Heart right ventricle (tissue), 16 donors: ENCODE data around the gene CD180. TPM values are rescaled to one million over a fixed set of nuclear protein-coding genes. Genes with fewer than 3 reads are reported as not detected.
A peak's percentile ranks its signal among the peaks of the same experiment; 100 is the strongest.

Source experiments
- ATAC-seq, 8 donors: fragments of 200-7000 bp; cut with Tn5 transposase; one replicate each; pipeline ENCODE4 v1.9.1; 2020; ENCODE audit warnings: mild to moderate bottlenecking in 8 of 8, moderate library complexity in 8 of 8, moderate number of reproducible peaks in 1 of 8
- DNase-seq, 2 donors: peaks; one replicate each; pipeline ENCODE4 v3.0.0-alpha.2; 2020
- H3K27ac ChIP-seq, 10 donors: fragments of 200-600 bp; sonication (generic) in 2 of 10; one replicate each; pipeline versions ENCODE4 v1.5.0 to v1.8.0; 2020 to 2022; ENCODE audit warnings: mild to moderate bottlenecking in 3 of 10
- H3K27me3 ChIP-seq, 7 donors: fragments of 200-600 bp; one replicate each; pipeline ENCODE4 v1.8.0; 2021 to 2022; ENCODE audit warnings: mild to moderate bottlenecking in 2 of 7
- H3K36me3 ChIP-seq, 9 donors: fragments of 200-600 bp; sonication (generic) in 1 of 9; one replicate each; pipeline versions ENCODE4 v1.5.0 to v1.8.0; 2020 to 2022; ENCODE audit warnings: mild to moderate bottlenecking in 2 of 9
- H3K4me1 ChIP-seq, 9 donors: fragments of 200-600 bp; sonication (generic) in 1 of 9; one replicate each; pipeline versions ENCODE4 v1.5.0 to v1.8.0; 2020 to 2022; ENCODE audit warnings: mild to moderate bottlenecking in 4 of 9
- H3K4me3 ChIP-seq, 10 donors: fragments of 200-600 bp; sonication (generic) in 2 of 10; one replicate each; pipeline versions ENCODE4 v1.5.0 to v1.8.0; 2020 to 2022; ENCODE audit warnings: mild to moderate bottlenecking in 7 of 10, moderate library complexity in 2 of 10
- H3K9me3 ChIP-seq, 11 donors: fragments of 200-600 bp in 10 of 11; sonication (generic) in 2 of 11; one replicate each; pipeline versions ENCODE4 v1.5.0 to v1.8.0; 2013 to 2022; ENCODE audit warnings: mild to moderate bottlenecking in 2 of 11, control low read depth in 1 of 11, moderate library complexity in 1 of 11
- WGBS, 2 donors: extraction: QIAGEN DNeasy Blood & Tissue Kit; methylation state at CpG; one replicate each; pipeline ENCODE4 v1.1.7; 2013; ENCODE audit warnings: inconsistent platforms in 1 of 2; 5-methylcytosine and 5-hydroxymethylcytosine counted together
- intact Hi-C, 10 donors: fragments of 100-400 bp; cut with DNase I; formaldehyde crosslinking; loops; one replicate each; pipeline versions ENCODE4 v1.11.1 to v1.14.2; 2022
- polyA plus RNA-seq, 2 donors: library from polyadenylated mRNA; stranded (reverse); fragments of 200-250 nt; gene quantifications; one replicate each; pipeline ENCODE4 v1.2.3, GENCODE V29; 2013
- total RNA-seq, 10 donors: library from RNA; stranded (reverse); fragmentation: NEBNext Ultra II Directional in 3 of 10; extraction: Animal tissue kit (Norgen Biotek cat#: 25700) in 3 of 10; gene quantifications; one replicate each; pipeline versions ENCODE4 v1.2.1 to v1.2.4, GENCODE V29; 2021 to 2023
- TF ChIP-seq, protein P1 (sequence below), 9 donors: fragments of 200-600 bp; sonication (generic) in 2 of 9; IDR thresholded peaks; one replicate each; pipeline versions ENCODE4 v1.5.0 to v1.8.0; 2021 to 2022; ENCODE audit warnings: antibody characterized with exemption in 9 of 9, mild to moderate bottlenecking in 5 of 9, moderate library complexity in 1 of 9
- donor health status: Arrhythmogenic right ventricular cardiomyopathy.
- donor health status: ischemic (EF 13 %, LVEDD 7.1; RV severe dilation, severe dysfunction).
- donor health status: healthy with polysubstance abuse.
- donor health status: DM: no; HTN: yes; CAD: no.
- donor health status: DM: no; HTN: no; CAD: no.
- donor health status: ischemic (EF 25% LVEDD 6.9; RV normal size, moderate dysfunction).
- donor health status: ischemic (EF 25% LVEDD 5.7; RV mildly dilated, moderate dysfunction).
- donor health status: healthy.
- donor health status: DM: yes; HTN: yes; CAD: no.
- donor health status: Ischemic cardiomyopathy.
- donor health status: ischemic (EF 35%, LVEDD 5.7; RV mildly dilated, moderate dysfunction).
- donor health status: nonischemic (EF 11% LVEDD 7.7; RV severe dilation, severe dysfunction).
- donor health status: DM: yes; HTN: yes; CAD: no.
- donor health status: PGD.
- donor health status: ischemic (EF 29% LVEDD 5.4; RV normal size, mild dysfunction).
- donor health status: nonischemic (EF 23%, LVEDD 6.1; RV moderate dilation, normal function).

Gene CD180
- total and polyA plus RNA-seq, 12 donors = 0.12 to 3.3 (median 0.16) TPM; not detected in 1

DNA sequence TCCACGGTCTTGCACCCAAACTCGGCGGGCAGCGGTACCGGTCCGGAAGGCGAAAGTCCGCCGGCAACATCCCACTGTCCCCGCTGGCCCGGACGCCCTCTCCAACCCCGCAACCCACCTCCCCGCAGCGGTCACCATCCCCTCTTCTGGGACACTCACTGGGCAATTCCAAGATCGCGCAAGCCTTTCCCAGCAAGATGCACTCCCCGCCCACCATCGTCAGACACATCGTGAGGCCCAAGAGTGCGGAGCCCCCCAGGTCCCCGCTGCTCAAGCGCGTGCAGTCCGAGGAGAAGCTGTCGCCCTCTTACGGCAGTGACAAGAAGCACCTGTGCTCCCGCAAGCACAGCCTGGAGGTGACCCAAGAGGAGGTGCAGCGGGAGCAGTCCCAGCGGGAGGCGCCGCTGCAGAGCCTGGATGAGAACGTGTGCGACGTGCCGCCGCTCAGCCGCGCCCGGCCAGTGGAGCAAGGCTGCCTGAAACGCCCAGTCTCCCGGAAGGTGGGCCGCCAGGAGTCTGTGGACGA is 33.3 kb downstream of the CD180 start:
- peaks cover 0 to 99% (median 36%) of the 10 kb centered on the region in 9 donors for H3K36me3 ChIP-seq
- H3K4me3 ChIP-seq = no peak overlapping the region
- ATAC-seq (peak in 1 of 8 donors; percentile 18), DNase-seq (no peak)
- 96% methylated on average over 44 of the region's 44 CpGs for WGBS, 2 donors
- intact Hi-C loops = no loop called here
- TF ChIP-seq, protein P1, sequence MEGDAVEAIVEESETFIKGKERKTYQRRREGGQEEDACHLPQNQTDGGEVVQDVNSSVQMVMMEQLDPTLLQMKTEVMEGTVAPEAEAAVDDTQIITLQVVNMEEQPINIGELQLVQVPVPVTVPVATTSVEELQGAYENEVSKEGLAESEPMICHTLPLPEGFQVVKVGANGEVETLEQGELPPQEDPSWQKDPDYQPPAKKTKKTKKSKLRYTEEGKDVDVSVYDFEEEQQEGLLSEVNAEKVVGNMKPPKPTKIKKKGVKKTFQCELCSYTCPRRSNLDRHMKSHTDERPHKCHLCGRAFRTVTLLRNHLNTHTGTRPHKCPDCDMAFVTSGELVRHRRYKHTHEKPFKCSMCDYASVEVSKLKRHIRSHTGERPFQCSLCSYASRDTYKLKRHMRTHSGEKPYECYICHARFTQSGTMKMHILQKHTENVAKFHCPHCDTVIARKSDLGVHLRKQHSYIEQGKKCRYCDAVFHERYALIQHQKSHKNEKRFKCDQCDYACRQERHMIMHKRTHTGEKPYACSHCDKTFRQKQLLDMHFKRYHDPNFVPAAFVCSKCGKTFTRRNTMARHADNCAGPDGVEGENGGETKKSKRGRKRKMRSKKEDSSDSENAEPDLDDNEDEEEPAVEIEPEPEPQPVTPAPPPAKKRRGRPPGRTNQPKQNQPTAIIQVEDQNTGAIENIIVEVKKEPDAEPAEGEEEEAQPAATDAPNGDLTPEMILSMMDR (IDR thresholded peaks at IDR 0.05) = no peak
- peaks cover 0 to 29% (median 15%) of the 10 kb centered on the region in 9 donors for H3K4me1 ChIP-seq
- H3K27me3 ChIP-seq = no peaks in the 10 kb centered on the region
- no peak overlapping the region for H3K27ac ChIP-seq
- no peaks in the 10 kb centered on the region for H3K9me3 ChIP-seq

DNA sequence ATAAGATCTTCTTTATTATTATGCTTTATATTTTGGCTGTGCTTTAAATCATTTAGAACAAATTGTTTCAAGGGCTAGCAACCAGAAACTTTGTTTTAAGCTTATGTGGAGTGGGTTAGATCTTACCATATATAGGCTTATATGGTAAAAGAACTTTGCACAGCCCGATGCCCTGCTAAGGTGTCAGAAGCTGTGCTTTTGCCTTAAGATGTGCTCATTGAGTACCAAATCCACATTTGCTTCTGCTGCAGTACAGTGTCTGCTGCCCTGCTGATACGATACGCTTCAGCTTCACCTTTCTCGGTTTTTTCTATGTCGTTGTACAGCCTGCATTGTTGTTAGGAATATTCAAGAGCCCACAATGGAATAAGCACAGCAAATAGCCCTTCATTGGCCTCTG is 34.8 kb downstream of the CD180 start:
- Histone ChIP-seq H3K9me3 (no peaks in the 10 kb centered on the region), H3K27ac (peak overlapping the region in 1 of 10 donors; percentile 55), H3K4me3 (no peak overlapping the region), H3K27me3 (no peaks in the 10 kb centered on the region), H3K4me1 (peaks cover 0 to 25% (median 12%) of the 10 kb centered on the region in 9 donors), H3K36me3 (peaks cover 0 to 100% (median 45%) of the 10 kb centered on the region in 9 donors)
- DNase-seq (no peak), ATAC-seq (no peak)
- WGBS, 2 donors = 96 to 97% methylated on average over 5 of the region's 5 CpGs
- intact Hi-C loops = no loop called here
- TF ChIP-seq, protein P1 (IDR thresholded peaks at IDR 0.05) = no peak

DNA sequence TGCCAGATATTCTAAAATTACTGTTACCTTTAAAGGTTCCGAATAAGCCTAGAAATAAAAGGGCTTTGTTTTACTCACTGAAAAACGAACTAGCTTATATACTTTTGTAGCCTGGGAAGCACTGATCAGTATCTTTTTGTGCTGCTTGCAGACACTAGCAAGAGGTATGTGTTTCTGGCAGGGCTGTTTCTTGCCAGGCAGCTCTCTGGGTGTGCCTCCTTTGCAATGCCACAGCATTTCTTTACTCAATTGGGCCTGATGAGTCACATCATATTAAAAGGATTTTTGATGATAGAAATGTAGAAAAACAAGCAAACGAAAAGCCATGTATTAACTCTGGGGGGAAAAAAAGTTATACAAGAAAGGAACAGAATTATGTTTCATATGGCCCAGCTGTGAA is 35.6 kb downstream of the CD180 start:
- WGBS, 2 donors = 77 to 80% methylated on average over 3 of the region's 3 CpGs
- intact Hi-C loops = no loop called here
- Histone ChIP-seq H3K27me3 (no peaks in the 10 kb centered on the region), H3K9me3 (no peaks in the 10 kb centered on the region), H3K4me3 (no peak overlapping the region), H3K4me1 (peaks cover 0 to 17% (median 6%) of the 10 kb centered on the region in 9 donors), H3K36me3 (peaks cover 0 to 100% (median 53%) of the 10 kb centered on the region in 9 donors), H3K27ac (peak overlapping the region in 1 of 10 donors; percentile 55)
- ATAC-seq (no peak), DNase-seq (no peak)
- TF ChIP-seq, protein P1 (IDR thresholded peaks at IDR 0.05) = no peak

DNA sequence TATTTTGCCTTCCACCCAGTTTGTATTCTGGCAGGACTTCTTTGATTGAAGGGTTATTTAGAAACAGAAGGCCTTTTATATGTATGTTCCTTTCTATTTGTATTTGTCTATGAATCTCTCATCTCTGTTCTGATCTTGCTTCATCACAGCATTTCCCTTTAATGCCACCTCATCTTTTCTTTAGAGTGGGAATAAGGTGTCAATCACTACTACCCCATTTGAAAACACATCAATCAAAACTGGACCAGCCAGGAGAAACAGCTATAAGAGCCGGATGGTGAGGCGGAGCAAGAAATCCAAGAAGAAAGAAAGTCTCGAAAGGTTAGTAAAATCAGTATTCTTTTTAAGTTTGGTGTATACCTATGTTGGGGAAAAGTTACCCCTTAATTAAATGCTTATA is 36.3 kb downstream of the CD180 start:
- peak overlapping the region in 1 of 10 donors; percentile 55 for H3K27ac ChIP-seq
- 96% methylated on average over 3 of the region's 3 CpGs for WGBS, 2 donors
- ATAC-seq (no peak), DNase-seq (no peak)
- TF ChIP-seq, protein P1 (IDR thresholded peaks at IDR 0.05) = no peak
- H3K36me3 ChIP-seq = peaks cover 0 to 100% (median 54%) of the 10 kb centered on the region in 9 donors
- H3K4me3 ChIP-seq = no peak overlapping the region
- intact Hi-C loops = no loop called here
- H3K27me3 ChIP-seq = no peaks in the 10 kb centered on the region
- H3K9me3 ChIP-seq = no peaks in the 10 kb centered on the region
- H3K4me1 ChIP-seq = peaks cover 0 to 10% (median 0%) of the 10 kb centered on the region in 9 donors
